HL-60 (cell line): Measurements from ENCODE around the gene INKA2.

Experiments used
- CTCF ChIP-seq: IDR thresholded peaks from one replicate; pipeline ENCODE4 v1.5.1; 2011; ENCODE audit warnings: low read length, control low read depth, inconsistent platforms; ENCODE audit not compliant: insufficient read depth
- GABPA ChIP-seq: IDR thresholded peaks from 2 replicates; pipeline ENCODE4 v1.6.1; 2012; ENCODE audit warnings: low read depth
- POLR2AphosphoS5 ChIP-seq: IDR thresholded peaks from 2 replicates; pipeline ENCODE4 v1.6.1; 2012; ENCODE audit warnings: low read depth
- REST ChIP-seq: IDR thresholded peaks from 2 replicates; pipeline ENCODE4 v1.6.1; 2012; ENCODE audit warnings: low read depth; ENCODE audit not compliant: insufficient replicate concordance
- SPI1 ChIP-seq: IDR thresholded peaks from 2 replicates; pipeline ENCODE4 v1.6.1; 2012; ENCODE audit warnings: low read depth, mild to moderate bottlenecking, borderline replicate concordance

- no peak for TF ChIP-seq CTCF
- TF ChIP-seq POLR2AphosphoS5: no peak
- TF ChIP-seq SPI1: no peak
- TF ChIP-seq REST: no peak
- TF ChIP-seq GABPA: no peak
Observed at GRCh38 chr1:111735858-111736544, 3.2 kb downstream of the INKA2 start.
